ENCODE data around the gene MAP4K3.

DNA sequence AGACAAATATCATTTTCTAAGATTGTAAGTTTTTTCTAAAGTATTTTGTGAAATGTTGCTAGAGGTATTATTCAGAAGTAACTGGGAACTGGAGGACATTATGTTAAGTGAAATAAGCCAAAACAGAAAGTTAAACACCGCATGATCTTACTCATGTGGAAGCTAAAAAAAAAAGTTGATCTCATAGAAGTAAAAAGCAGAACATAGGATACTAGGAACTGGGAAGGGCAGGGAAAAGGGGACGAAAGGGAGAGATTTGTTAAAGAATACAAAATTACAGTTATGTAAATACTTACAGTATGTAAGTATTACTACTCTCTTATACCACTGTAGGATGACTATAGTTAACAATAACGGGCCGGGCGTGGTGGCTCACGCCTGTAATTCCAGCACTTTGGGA lies 146.7 kb downstream of the MAP4K3 start:
- TF ChIP-seq, protein P1, sequence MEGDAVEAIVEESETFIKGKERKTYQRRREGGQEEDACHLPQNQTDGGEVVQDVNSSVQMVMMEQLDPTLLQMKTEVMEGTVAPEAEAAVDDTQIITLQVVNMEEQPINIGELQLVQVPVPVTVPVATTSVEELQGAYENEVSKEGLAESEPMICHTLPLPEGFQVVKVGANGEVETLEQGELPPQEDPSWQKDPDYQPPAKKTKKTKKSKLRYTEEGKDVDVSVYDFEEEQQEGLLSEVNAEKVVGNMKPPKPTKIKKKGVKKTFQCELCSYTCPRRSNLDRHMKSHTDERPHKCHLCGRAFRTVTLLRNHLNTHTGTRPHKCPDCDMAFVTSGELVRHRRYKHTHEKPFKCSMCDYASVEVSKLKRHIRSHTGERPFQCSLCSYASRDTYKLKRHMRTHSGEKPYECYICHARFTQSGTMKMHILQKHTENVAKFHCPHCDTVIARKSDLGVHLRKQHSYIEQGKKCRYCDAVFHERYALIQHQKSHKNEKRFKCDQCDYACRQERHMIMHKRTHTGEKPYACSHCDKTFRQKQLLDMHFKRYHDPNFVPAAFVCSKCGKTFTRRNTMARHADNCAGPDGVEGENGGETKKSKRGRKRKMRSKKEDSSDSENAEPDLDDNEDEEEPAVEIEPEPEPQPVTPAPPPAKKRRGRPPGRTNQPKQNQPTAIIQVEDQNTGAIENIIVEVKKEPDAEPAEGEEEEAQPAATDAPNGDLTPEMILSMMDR (IDR thresholded peaks at IDR 0.05), result no peak
- TF ChIP-seq EZH2 (IDR thresholded peaks at IDR 0.05; ENCODE audit: borderline replicate concordance, insufficient read depth, low read depth, low read length, poor library complexity, severe bottlenecking), result no peak

Data from B cell (primary cell).